B cell (primary cell): Measurements from ENCODE around the gene CCDC85C. TPM values are rescaled to one million over a fixed set of nuclear protein-coding genes. Genes with fewer than 3 reads are reported as not detected.

Source experiments
- ATAC-seq: fragments of 200-7000 bp; cut with Tn5 transposase; one replicate; pipeline ENCODE4 v1.10.0; 2021; ENCODE audit warnings: low read depth, mild to moderate bottlenecking, moderate number of reproducible peaks, moderate library complexity
- CTCF ChIA-PET: fragments of 350-600 bp; sonication (Branson Sonifier 250); formaldehyde crosslinking; loops from one replicate; lab custom pipeline; 2021; ENCODE audit warnings: antibody characterized with exemption, inconsistent platforms; lab: Charles Lee
- POLR2A ChIA-PET: fragments of 350-600 bp; sonication (Branson Sonifier 250); formaldehyde crosslinking; loops from one replicate; lab custom pipeline; 2021; ENCODE audit warnings: antibody characterized with exemption; lab: Charles Lee
- DNase-seq: peaks from one replicate; pipeline ENCODE4 v3.0.0; 2013
- H2AFZ ChIP-seq: 2 replicates; pipeline ENCODE4 v1.6.1; 2012; ENCODE audit warnings: mild to moderate bottlenecking, low read depth, low read length; ENCODE audit not compliant: insufficient read depth, poor library complexity, severe bottlenecking
- H3K27ac ChIP-seq, 2 donors: 1 replicate in 1 of 2; 2 replicates in 1 of 2; pipeline ENCODE4 v1.5.1; 2012 to 2013; ENCODE audit warnings: low read length in 2 of 2, mild to moderate bottlenecking in 2 of 2, moderate library complexity in 1 of 2
- H3K27me3 ChIP-seq, 4 experiments: fragments of 200-600 bp in 1 of 4; sonication (generic) in 1 of 4; replicated peaks in 1 of 4; 1 replicate in 2 of 4; 2 replicates in 2 of 4; pipeline versions ENCODE4 v1.6.1 to v1.7.0; 2013 to 2016; ENCODE audit warnings: low read length in 3 of 4, mild to moderate bottlenecking in 2 of 4, mixed read lengths in 1 of 4, moderate library complexity in 1 of 4; ENCODE audit not compliant: insufficient read depth in 4 of 4, control insufficient read depth in 3 of 4; ENCODE audit errors: control extremely low read depth in 1 of 4
- H3K36me3 ChIP-seq, 2 experiments: replicated peaks in 1 of 2; 1 replicate in 1 of 2; 2 replicates in 1 of 2; pipeline versions ENCODE4 v1.6.1 to v1.7.1; 2013; ENCODE audit warnings: low read length in 1 of 2; ENCODE audit not compliant: insufficient read depth in 2 of 2, control insufficient read depth in 1 of 2; ENCODE audit errors: control extremely low read depth in 1 of 2, extremely low read depth in 1 of 2
- H3K4me1 ChIP-seq, 2 donors: fragments of 200-600 bp in 1 of 2; sonication (generic) in 1 of 2; 1 replicate in 1 of 2; 2 replicates in 1 of 2; pipeline versions ENCODE4 v1.5.1 to v1.6.1; 2013 to 2017; ENCODE audit warnings: low read length in 2 of 2; ENCODE audit not compliant: control insufficient read depth in 2 of 2, insufficient read depth in 2 of 2
- H3K4me2 ChIP-seq: replicated peaks from 2 replicates; pipeline ENCODE3; 2012; ENCODE audit warnings: mild to moderate bottlenecking, low read depth, low read length; ENCODE audit not compliant: poor library complexity, severe bottlenecking
- H3K4me3 ChIP-seq, 5 experiments: fragments of 200-600 bp in 1 of 5; sonication (generic) in 1 of 5; 1 replicate in 3 of 5; 2 replicates in 2 of 5; pipeline versions ENCODE4 v1.5.1 to v1.7.0; 2011 to 2016; ENCODE audit warnings: low read length in 4 of 5, mild to moderate bottlenecking in 4 of 5, low read depth in 2 of 5, control low read depth in 1 of 5, moderate library complexity in 1 of 5; ENCODE audit not compliant: insufficient read depth in 1 of 5; ENCODE audit errors: control extremely low read depth in 1 of 5, extremely low read depth in 1 of 5
- H3K79me2 ChIP-seq: fragments of 200-600 bp; sonication (generic); one replicate; pipeline ENCODE4 v1.6.0; 2016; ENCODE audit warnings: low read length; ENCODE audit not compliant: control insufficient read depth, insufficient read depth
- H3K9ac ChIP-seq: fragments of 200-600 bp; sonication (generic); 2 replicates; pipeline ENCODE4 v1.6.1; 2017; ENCODE audit warnings: mild to moderate bottlenecking, low read length, moderate library complexity
- H3K9me3 ChIP-seq, 3 donors: one replicate each; pipeline versions ENCODE4 v1.6.1 to v1.7.1; 2013; ENCODE audit warnings: low read length in 2 of 3; ENCODE audit not compliant: control insufficient read depth in 2 of 3, insufficient read depth in 1 of 3; ENCODE audit errors: control extremely low read depth in 1 of 3
- H4K20me1 ChIP-seq: 2 replicates; pipeline ENCODE4 v1.6.0; 2012; ENCODE audit warnings: mild to moderate bottlenecking, low read length; ENCODE audit not compliant: insufficient read depth, control insufficient read depth, poor library complexity, severe bottlenecking
- H3K27ac Mint-ChIP-seq: one replicate; pipeline ENCODE4 v1.8.0; 2021; ENCODE audit warnings: mixed read lengths
- H3K27me3 Mint-ChIP-seq: one replicate; pipeline ENCODE4 v1.8.0; 2021; ENCODE audit warnings: mixed read lengths
- H3K4me1 Mint-ChIP-seq: one replicate; pipeline ENCODE4 v1.8.0; 2021; ENCODE audit warnings: mixed read lengths
- H3K4me3 Mint-ChIP-seq: one replicate; pipeline ENCODE4 v1.8.0; 2021; ENCODE audit warnings: mixed read lengths
- H3K9me3 Mint-ChIP-seq: one replicate; pipeline ENCODE4 v1.8.0; 2022; ENCODE audit warnings: mixed read lengths; ENCODE audit not compliant: insufficient read depth
- CTCF ChIP-seq: fragments of 200-600 bp; IDR thresholded peaks from one replicate; pipeline ENCODE4 v1.8.0; 2022; ENCODE audit warnings: antibody characterized with exemption, mild to moderate bottlenecking
- EZH2 ChIP-seq: IDR thresholded peaks from 2 replicates; pipeline ENCODE4 v1.6.1; 2012; ENCODE audit warnings: borderline replicate concordance, low read depth, mild to moderate bottlenecking, moderate library complexity, low read length; ENCODE audit not compliant: insufficient read depth, poor library complexity, severe bottlenecking
- WGBS: methylation state at CpG from one replicate; pipeline ENCODE4 v1.1.5; 2013; ENCODE audit warnings: missing lambda C conversion rate; ENCODE audit not compliant: insufficient coverage; 5-methylcytosine and 5-hydroxymethylcytosine counted together
- intact Hi-C: fragments of 100-400 bp; cut with micrococcal nuclease; formaldehyde crosslinking; loops from one replicate; pipeline ENCODE4 v1.10.0; 2022
- polyA plus RNA-seq: library from polyadenylated mRNA; depleted of rRNA; stranded (reverse); fragments of >200 nt; gene quantifications from 2 replicates; pipeline ENCODE4 v1.2.3, GENCODE V29; 2012
- total RNA-seq, 2 donors: library from RNA; stranded (reverse); fragments of 120-200 nt in 1 of 2; gene quantifications; 1 replicate in 1 of 2; 2 replicates in 1 of 2; pipeline versions ENCODE4 v1.2.3 to v1.2.4, GENCODE V29; 2013 to 2022

Gene CCDC85C
- total and polyA plus RNA-seq, 2 donors (not counting 1 experiment from before 2014, with no cell fraction given): 0.52 to 2.7 TPM

- H3K4me3 Mint-ChIP-seq: no peak overlapping the region
Measured at GRCh38 chr14:99462210-99462609, 141.8 kb downstream of the CCDC85C start.

More at GRCh38 chr14:99462210-99462609, 141.8 kb downstream of the CCDC85C start:
- no peaks in the 10 kb centered on the region for H3K9me3 Mint-ChIP-seq
- Histone ChIP-seq H4K20me1 (peaks cover 13% of the 10 kb centered on the region), H3K4me2 (no peak overlapping the region), H3K27me3 (no peaks in the 10 kb centered on the region), H3K79me2 (peaks cover 15% of the 10 kb centered on the region), H3K9ac (no peak overlapping the region), H3K36me3 (peaks cover 20 to 56% of the 10 kb centered on the region in 2 experiments), H2AFZ (no peak overlapping the region), H3K4me3 (no peak overlapping the region), H3K4me1 (no peaks in the 10 kb centered on the region), H3K9me3 (no peaks in the 10 kb centered on the region), H3K27ac (no peak overlapping the region)
- intact Hi-C loops: no loop called here
- peaks cover 1% of the 10 kb centered on the region for H3K4me1 Mint-ChIP-seq
- ATAC-seq: no peak
- TF ChIP-seq EZH2: no peak
- no peak for TF ChIP-seq CTCF
- ChIA-PET POLR2A (no interaction called here), CTCF (no interaction called here)
- no peak for DNase-seq
- no peak overlapping the region for H3K27ac Mint-ChIP-seq
- no peaks in the 10 kb centered on the region for H3K27me3 Mint-ChIP-seq
- WGBS: 100% methylated on average over 1 of the region's 6 CpGs
